AG04450 (cell line): ENCODE measurements around the gene NTPCR. TPM values are rescaled to one million over a fixed set of nuclear protein-coding genes. Genes with fewer than 3 reads are reported as not detected.

Experiments
- CTCF ChIA-PET: fragments of 300-600, 350-600 bp; formaldehyde crosslinking; extraction: SDS; loops from one replicate; lab custom pipeline; 2022; ENCODE audit warnings: antibody characterized with exemption, inconsistent platforms; lab: Charles Lee
- POLR2A ChIA-PET: fragments of 350-600 bp; formaldehyde crosslinking; extraction: SDS; loops from one replicate; lab custom pipeline; 2021; ENCODE audit warnings: antibody characterized with exemption, inconsistent platforms; lab: Yijun Ruan, JAX
- DNase-seq: peaks from one replicate; pipeline ENCODE4 v3.0.0-alpha.2; 2011; ENCODE audit warnings: low read depth, low spot score
- H3K27ac ChIP-seq: one replicate; pipeline ENCODE4 v1.5.1; 2012; ENCODE audit warnings: low read depth, low read length, control low read depth
- H3K27me3 ChIP-seq: one replicate; pipeline ENCODE4 v1.6.0; 2012; ENCODE audit warnings: low read length; ENCODE audit not compliant: control insufficient read depth, insufficient read depth
- H3K4me3 ChIP-seq: 2 replicates; pipeline ENCODE4 v1.5.1; 2011; ENCODE audit warnings: mild to moderate bottlenecking, low read depth, low read length, control low read depth
- H3K9me3 ChIP-seq: 2 replicates; pipeline ENCODE4 v1.5.1; 2012; ENCODE audit warnings: low read length; ENCODE audit not compliant: control insufficient read depth, insufficient read depth
- polyA plus RNA-seq: library from polyadenylated mRNA; depleted of rRNA; stranded (reverse); fragments of >200 nt; gene quantifications from 2 replicates; pipeline ENCODE4 v1.2.3, GENCODE V29; 2011
- TF ChIP-seq, protein P1 (sequence below): IDR thresholded peaks from 2 replicates; pipeline ENCODE4 v1.5.1; 2011; ENCODE audit warnings: low read depth, low read length, control low read depth, inconsistent platforms

The NTPCR gene
- polyA plus RNA-seq, 1 experiment = 59.0 TPM

DNA sequence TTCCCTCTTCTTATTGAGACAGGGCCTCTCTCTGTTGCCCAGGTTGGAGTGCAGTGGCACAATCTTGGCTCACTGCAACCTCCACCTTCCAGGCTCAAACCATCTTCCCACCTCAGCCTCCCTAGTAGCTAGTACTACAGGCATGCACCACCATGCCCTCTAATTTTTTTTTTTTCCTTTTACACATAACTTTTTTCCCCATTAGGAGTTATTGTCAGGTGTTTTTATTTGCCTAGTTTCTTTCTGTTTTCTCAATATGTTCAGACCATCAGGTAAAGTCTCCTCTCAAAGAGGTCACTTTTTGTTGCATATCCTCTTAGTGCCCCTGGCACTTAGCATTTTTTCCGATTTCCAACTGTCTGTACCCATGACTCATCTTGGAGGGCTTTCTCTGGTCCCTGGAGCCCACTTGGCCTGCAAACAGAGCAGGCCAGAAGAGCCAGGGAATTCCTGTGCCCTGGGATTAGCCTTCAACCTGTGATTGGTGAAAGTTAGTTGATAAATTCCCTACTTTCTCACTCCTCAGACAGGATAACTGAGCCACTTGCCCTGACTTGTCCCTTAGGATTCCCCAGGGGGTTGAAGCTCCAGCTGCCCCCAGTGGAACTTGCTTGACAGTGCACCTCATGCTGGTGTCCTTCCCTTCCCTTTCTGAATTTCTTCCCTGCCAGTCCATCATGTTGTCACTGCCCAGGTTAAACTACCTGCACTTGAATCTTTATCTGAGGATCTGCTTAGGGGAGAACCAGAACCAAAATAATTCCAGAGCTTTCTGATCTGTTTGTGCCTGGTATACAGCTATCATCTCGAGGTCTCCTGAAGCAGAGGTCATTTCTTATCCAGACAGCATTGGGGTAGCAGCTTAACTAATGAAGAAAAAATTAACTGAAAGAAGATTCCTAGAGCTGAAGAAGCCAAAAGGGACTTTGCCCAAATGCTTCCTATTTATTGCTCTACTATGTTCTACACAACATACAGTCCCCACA, 2.4 kb downstream of the NTPCR start:
- Histone ChIP-seq H3K9me3 (peaks cover under 1% of the 10 kb centered on the region), H3K27me3 (no peaks in the 10 kb centered on the region), H3K4me3 (no peak overlapping the region), H3K27ac (no peak overlapping the region)
- no peak for DNase-seq
- CTCF ChIA-PET = interaction anchor here (0.7 to 1.4 kb wide), 11 partner anchors 9 to 286 kb away, joined by 3 to 5 read pairs (median 3); no protein-coding TSS in a partner anchor
- POLR2A ChIA-PET = no interaction called here
- TF ChIP-seq, protein P1, sequence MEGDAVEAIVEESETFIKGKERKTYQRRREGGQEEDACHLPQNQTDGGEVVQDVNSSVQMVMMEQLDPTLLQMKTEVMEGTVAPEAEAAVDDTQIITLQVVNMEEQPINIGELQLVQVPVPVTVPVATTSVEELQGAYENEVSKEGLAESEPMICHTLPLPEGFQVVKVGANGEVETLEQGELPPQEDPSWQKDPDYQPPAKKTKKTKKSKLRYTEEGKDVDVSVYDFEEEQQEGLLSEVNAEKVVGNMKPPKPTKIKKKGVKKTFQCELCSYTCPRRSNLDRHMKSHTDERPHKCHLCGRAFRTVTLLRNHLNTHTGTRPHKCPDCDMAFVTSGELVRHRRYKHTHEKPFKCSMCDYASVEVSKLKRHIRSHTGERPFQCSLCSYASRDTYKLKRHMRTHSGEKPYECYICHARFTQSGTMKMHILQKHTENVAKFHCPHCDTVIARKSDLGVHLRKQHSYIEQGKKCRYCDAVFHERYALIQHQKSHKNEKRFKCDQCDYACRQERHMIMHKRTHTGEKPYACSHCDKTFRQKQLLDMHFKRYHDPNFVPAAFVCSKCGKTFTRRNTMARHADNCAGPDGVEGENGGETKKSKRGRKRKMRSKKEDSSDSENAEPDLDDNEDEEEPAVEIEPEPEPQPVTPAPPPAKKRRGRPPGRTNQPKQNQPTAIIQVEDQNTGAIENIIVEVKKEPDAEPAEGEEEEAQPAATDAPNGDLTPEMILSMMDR = peak; percentile 72

DNA sequence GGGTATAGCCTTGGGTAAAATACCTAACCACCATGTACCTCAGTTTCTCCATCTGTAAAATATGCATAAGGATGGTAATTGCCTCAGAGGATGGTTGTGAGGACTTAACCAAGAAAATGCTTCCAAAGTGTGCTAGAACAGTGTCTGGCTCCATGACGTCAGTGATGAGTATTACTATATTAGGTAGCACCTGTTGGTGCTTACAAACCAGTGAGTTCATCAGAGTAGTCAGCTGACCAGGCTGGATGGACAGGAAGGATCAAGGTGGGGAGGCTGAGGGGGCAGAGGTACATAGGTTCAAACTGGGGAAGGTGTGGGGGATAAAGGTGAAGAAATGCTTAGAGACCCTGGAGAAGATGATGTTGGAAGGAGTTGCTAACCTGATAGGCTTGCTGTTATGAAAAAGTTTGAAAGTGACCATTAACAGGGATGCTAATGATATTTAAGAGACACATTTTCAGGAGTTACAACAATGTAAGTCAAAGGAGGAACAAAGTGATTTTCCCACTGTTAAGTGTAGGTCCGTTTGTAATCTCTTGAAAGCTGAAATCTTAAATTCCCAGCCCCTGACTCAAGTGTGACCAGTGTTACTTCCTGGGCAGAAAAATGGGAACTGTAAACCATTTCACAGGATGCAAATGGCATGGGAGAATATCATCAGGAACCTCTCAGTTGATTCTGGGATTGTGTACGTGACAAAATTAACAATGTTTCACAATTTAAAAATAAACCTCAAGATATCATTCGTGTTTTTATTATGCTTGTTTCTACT, 4.4 kb downstream of the NTPCR start:
- no peaks in the 10 kb centered on the region for H3K27me3 ChIP-seq
- TF ChIP-seq, protein P1 = no peak
- no peak overlapping the region for H3K27ac ChIP-seq
- no peak for DNase-seq
- POLR2A ChIA-PET = no interaction called here
- H3K4me3 ChIP-seq = no peak overlapping the region
- peaks cover 7% of the 10 kb centered on the region for H3K9me3 ChIP-seq
- CTCF ChIA-PET = interaction anchor here (1.4 kb wide), 1 partner anchor 32 kb away, joined by 3 read pairs; no protein-coding TSS in a partner anchor

DNA sequence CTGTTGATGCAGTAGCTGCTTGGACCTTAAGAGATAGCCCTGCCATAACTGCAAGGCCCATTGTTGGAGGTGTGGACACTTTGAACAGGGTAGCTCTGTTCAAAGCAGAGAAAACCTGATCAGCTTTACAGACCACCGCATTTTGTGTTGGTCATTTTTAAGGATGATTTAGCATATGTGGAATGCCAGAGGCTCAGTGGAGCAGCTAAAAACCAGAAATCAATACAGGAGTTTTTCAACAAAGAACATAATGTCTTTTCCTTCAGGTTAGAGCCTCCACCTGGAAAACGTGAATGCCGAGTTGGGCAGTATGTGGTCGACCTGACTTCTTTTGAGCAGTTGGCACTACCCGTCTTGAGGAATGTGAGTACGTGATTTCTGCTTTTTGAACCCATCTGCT, 5.7 kb downstream of the NTPCR start:
- TF ChIP-seq, protein P1 = no peak
- no peak for DNase-seq
- no peak overlapping the region for H3K4me3 ChIP-seq
- H3K27me3 ChIP-seq = no peaks in the 10 kb centered on the region
- peaks cover 7% of the 10 kb centered on the region; the same call in 1 of the 2 replicates for H3K9me3 ChIP-seq
- POLR2A ChIA-PET = no interaction called here
- CTCF ChIA-PET = no interaction called here
- no peak overlapping the region for H3K27ac ChIP-seq

DNA sequence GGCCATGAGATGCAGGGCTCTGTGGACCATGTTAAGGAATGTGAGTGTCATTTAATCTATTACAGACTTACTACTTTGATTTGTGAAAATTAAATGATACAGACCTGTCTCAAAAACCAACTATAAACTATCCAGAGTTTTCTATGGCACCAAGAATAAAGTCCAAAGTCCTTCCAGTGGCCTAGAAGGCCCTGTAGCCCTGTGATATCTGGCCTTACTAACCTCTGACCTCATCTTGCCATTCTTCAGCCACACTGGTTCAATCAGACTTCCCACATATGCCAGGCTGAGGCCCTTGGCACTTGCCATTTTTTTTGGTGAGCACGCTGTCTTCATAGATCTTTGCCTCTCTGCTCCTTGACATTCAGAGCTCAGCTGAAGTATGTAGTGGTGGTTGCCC, 7.7 kb downstream of the NTPCR start:
- DNase-seq = no peak
- Histone ChIP-seq H3K4me3 (no peak overlapping the region), H3K27me3 (no peaks in the 10 kb centered on the region), H3K27ac (no peak overlapping the region), H3K9me3 (peaks cover 7% of the 10 kb centered on the region; the same call in 1 of the 2 replicates)
- TF ChIP-seq, protein P1 = no peak
- CTCF ChIA-PET = no interaction called here
- POLR2A ChIA-PET = no interaction called here
